ENCODE data around the gene WDHD1. TPM values are rescaled to one million over a fixed set of nuclear protein-coding genes. Genes with fewer than 3 reads are reported as not detected.

WDHD1 gene
- polyA plus RNA-seq, 1 donor (not counting 4 experiments of a cell fraction or from before 2014, with no cell fraction given): 13.0 TPM

GRCh38 chr14:55075628-55076175 lies 48.8 kb upstream of the WDHD1 start:
- Histone ChIP-seq H3K9ac (ENCODE audit: control insufficient read depth, extremely low read depth, insufficient read depth, low read length) (peak overlapping the region; percentile 58), H2AFZ (ENCODE audit: control insufficient read depth, low read length) (peak overlapping the region; percentile 47)
- FAIRE-seq: peak; percentile 34

GRCh38 chr14:55074662-55075061 lies 47.8 kb upstream of the WDHD1 start:
- no peak for TF ChIP-seq EZH2 (IDR thresholded peaks at IDR 0.05; ENCODE audit: low read length)
- no peak for TF ChIP-seq CTCF (optimal IDR thresholded peaks at IDR 0.05 in 1 of 3, IDR thresholded peaks at IDR 0.05 in 1 of 3, conservative IDR thresholded peaks at IDR 0.05 in 1 of 3; ENCODE audit: extremely low read depth in 1 of 3, insufficient read depth in 2 of 3, low read length in 3 of 3)
- Histone ChIP-seq H3K27me3 (ENCODE audit: control insufficient read depth, extremely low read depth, insufficient read depth, low read length) (no peaks in the 10 kb centered on the region), H3K79me2 (ENCODE audit: control insufficient read depth, insufficient read depth, low read length) (no peaks in the 10 kb centered on the region), H3K4me3 (ENCODE audit: control insufficient read depth in 2 of 3, extremely low read depth in 1 of 3, insufficient read depth in 2 of 3, low read depth in 1 of 3, low read length in 3 of 3) (peak overlapping the region in 1 of 3 experiments; percentile 3), H2AFZ (ENCODE audit: control insufficient read depth, low read length) (peak overlapping the region; percentile 53), H4K20me1 (ENCODE audit: control insufficient read depth, extremely low read depth, insufficient read depth, low read length) (no peaks in the 10 kb centered on the region), H3K36me3 (ENCODE audit: control insufficient read depth in 2 of 2, extremely low read depth in 1 of 2, insufficient read depth in 2 of 2, low read length in 2 of 2) (no peaks in the 10 kb centered on the region), H3K9ac (ENCODE audit: control insufficient read depth, extremely low read depth, insufficient read depth, low read length) (peak overlapping the region; percentile 58), H3K4me2 (ENCODE audit: control insufficient read depth, extremely low read depth, insufficient read depth, low read depth, low read length) (peak overlapping the region; percentile 63), H3K9me3 (ENCODE audit: control insufficient read depth, low read depth, low read length) (no peaks in the 10 kb centered on the region), H3K4me1 (ENCODE audit: control insufficient read depth, extremely low read depth, insufficient read depth, low read length) (peaks cover 74% of the 10 kb centered on the region), H3K9me1 (ENCODE audit: control insufficient read depth, extremely low read depth, insufficient read depth, low read length) (no peaks in the 10 kb centered on the region), H3K27ac (ENCODE audit: control insufficient read depth, insufficient read depth, low read length) (peak overlapping the region; percentile 98)
- DNase-seq (ENCODE audit: low read depth, low spot score) (no peak), FAIRE-seq (no peak)
- dilution Hi-C loops (cut with MboI; ENCODE audit: extremely low pct_ligation_motif_present, low sequenced_read_pairs): no loop called here

More at GRCh38 chr14:55075628-55076175, 48.8 kb upstream of the WDHD1 start:
- Histone ChIP-seq H3K9me1 (ENCODE audit: control insufficient read depth, extremely low read depth, insufficient read depth, low read length) (no peaks in the 10 kb centered on the region), H3K27ac (ENCODE audit: control insufficient read depth, insufficient read depth, low read length) (peak overlapping the region; percentile 98), H3K79me2 (ENCODE audit: control insufficient read depth, insufficient read depth, low read length) (no peaks in the 10 kb centered on the region), H3K27me3 (ENCODE audit: control insufficient read depth, extremely low read depth, insufficient read depth, low read length) (no peaks in the 10 kb centered on the region), H3K4me2 (ENCODE audit: control insufficient read depth, extremely low read depth, insufficient read depth, low read depth, low read length) (peak overlapping the region; percentile 52), H3K4me1 (ENCODE audit: control insufficient read depth, extremely low read depth, insufficient read depth, low read length) (peaks cover 73% of the 10 kb centered on the region), H3K36me3 (ENCODE audit: control insufficient read depth in 2 of 2, extremely low read depth in 1 of 2, insufficient read depth in 2 of 2, low read length in 2 of 2) (no peaks in the 10 kb centered on the region), H3K4me3 (ENCODE audit: control insufficient read depth in 2 of 3, extremely low read depth in 1 of 3, insufficient read depth in 2 of 3, low read depth in 1 of 3, low read length in 3 of 3) (no peak overlapping the region), H4K20me1 (ENCODE audit: control insufficient read depth, extremely low read depth, insufficient read depth, low read length) (no peaks in the 10 kb centered on the region), H3K9me3 (ENCODE audit: control insufficient read depth, low read depth, low read length) (no peaks in the 10 kb centered on the region)
- dilution Hi-C loops (cut with MboI; ENCODE audit: extremely low pct_ligation_motif_present, low sequenced_read_pairs): no loop called here
- no peak for DNase-seq (ENCODE audit: low read depth, low spot score)
- TF ChIP-seq EZH2 (IDR thresholded peaks at IDR 0.05; ENCODE audit: low read length): no peak
- no peak for TF ChIP-seq CTCF (optimal IDR thresholded peaks at IDR 0.05 in 1 of 3, IDR thresholded peaks at IDR 0.05 in 1 of 3, conservative IDR thresholded peaks at IDR 0.05 in 1 of 3; ENCODE audit: extremely low read depth in 1 of 3, insufficient read depth in 2 of 3, low read length in 3 of 3)
